ENCODE data around the gene LRRC42. TPM values are rescaled to one million over a fixed set of nuclear protein-coding genes. Genes with fewer than 3 reads are reported as not detected.
A peak's percentile ranks its signal among the peaks of the same experiment; 100 is the strongest.

The LRRC42 gene
- total and polyA plus RNA-seq, 10 of the 15 experiments (the other 5 are each of a cell fraction or from before 2014, with no cell fraction given), result 11.0 to 34.4 (median 23.0) TPM

- TF ChIP-seq NFYA (IDR thresholded peaks at IDR 0.05; ENCODE audit: borderline replicate concordance, low read depth, low read length) (no peak), FOXK2 (IDR thresholded peaks at IDR 0.05) (no peak), LARP7 (IDR thresholded peaks at IDR 0.05) (no peak), DPF2 (IDR thresholded peaks at IDR 0.05) (no peak; the same call in 1 of the 2 replicates), POU2F2 (IDR thresholded peaks at IDR 0.05; ENCODE audit: borderline replicate concordance, low read depth, low read length) (peak; percentile 70; the same call in 1 of the 3 replicates), EZH2 (IDR thresholded peaks at IDR 0.05; ENCODE audit: borderline replicate concordance, control insufficient read depth, low read depth, low read length) (no peak), KDM1A (IDR thresholded peaks at IDR 0.05; ENCODE audit: borderline replicate concordance) (no peak), BRCA1 (IDR thresholded peaks at IDR 0.05; ENCODE audit: low read depth, low read length) (no peak), E2F8 (IDR thresholded peaks at IDR 0.05; ENCODE audit: low read depth, partially characterized antibody) (no peak), ATF7 (IDR thresholded peaks at IDR 0.05; ENCODE audit: low read depth) (no peak), YY1 (IDR thresholded peaks at IDR 0.05; ENCODE audit: low read depth, low read length) (peak; percentile 52), HCFC1 (IDR thresholded peaks at IDR 0.05; ENCODE audit: low read length) (0 out of 2 replicates have a peak, but pooled peaks have one; percentile 32), ZNF24 (IDR thresholded peaks at IDR 0.05) (no peak), ZNF274 (IDR thresholded peaks at IDR 0.05; ENCODE audit: insufficient read depth, insufficient read length) (no peak), CBX5 (IDR thresholded peaks at IDR 0.05; ENCODE audit: low read depth) (no peak), IKZF2 (IDR thresholded peaks at IDR 0.05) (0 out of 4 replicates have a peak, but pooled peaks of 1 of the 2 experiments have one; percentile 7), HDAC6 (IDR thresholded peaks at IDR 0.05; ENCODE audit: unreplicated experiment) (no peak), STAT3 (IDR thresholded peaks at IDR 0.05; ENCODE audit: low read depth, low read length) (no peak)
- TF ChIP-seq, protein P1, sequence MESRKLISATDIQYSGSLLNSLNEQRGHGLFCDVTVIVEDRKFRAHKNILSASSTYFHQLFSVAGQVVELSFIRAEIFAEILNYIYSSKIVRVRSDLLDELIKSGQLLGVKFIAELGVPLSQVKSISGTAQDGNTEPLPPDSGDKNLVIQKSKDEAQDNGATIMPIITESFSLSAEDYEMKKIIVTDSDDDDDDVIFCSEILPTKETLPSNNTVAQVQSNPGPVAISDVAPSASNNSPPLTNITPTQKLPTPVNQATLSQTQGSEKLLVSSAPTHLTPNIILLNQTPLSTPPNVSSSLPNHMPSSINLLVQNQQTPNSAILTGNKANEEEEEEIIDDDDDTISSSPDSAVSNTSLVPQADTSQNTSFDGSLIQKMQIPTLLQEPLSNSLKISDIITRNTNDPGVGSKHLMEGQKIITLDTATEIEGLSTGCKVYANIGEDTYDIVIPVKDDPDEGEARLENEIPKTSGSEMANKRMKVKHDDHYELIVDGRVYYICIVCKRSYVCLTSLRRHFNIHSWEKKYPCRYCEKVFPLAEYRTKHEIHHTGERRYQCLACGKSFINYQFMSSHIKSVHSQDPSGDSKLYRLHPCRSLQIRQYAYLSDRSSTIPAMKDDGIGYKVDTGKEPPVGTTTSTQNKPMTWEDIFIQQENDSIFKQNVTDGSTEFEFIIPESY (IDR thresholded peaks at IDR 0.05), result no peak
- TF ChIP-seq, protein P2, sequence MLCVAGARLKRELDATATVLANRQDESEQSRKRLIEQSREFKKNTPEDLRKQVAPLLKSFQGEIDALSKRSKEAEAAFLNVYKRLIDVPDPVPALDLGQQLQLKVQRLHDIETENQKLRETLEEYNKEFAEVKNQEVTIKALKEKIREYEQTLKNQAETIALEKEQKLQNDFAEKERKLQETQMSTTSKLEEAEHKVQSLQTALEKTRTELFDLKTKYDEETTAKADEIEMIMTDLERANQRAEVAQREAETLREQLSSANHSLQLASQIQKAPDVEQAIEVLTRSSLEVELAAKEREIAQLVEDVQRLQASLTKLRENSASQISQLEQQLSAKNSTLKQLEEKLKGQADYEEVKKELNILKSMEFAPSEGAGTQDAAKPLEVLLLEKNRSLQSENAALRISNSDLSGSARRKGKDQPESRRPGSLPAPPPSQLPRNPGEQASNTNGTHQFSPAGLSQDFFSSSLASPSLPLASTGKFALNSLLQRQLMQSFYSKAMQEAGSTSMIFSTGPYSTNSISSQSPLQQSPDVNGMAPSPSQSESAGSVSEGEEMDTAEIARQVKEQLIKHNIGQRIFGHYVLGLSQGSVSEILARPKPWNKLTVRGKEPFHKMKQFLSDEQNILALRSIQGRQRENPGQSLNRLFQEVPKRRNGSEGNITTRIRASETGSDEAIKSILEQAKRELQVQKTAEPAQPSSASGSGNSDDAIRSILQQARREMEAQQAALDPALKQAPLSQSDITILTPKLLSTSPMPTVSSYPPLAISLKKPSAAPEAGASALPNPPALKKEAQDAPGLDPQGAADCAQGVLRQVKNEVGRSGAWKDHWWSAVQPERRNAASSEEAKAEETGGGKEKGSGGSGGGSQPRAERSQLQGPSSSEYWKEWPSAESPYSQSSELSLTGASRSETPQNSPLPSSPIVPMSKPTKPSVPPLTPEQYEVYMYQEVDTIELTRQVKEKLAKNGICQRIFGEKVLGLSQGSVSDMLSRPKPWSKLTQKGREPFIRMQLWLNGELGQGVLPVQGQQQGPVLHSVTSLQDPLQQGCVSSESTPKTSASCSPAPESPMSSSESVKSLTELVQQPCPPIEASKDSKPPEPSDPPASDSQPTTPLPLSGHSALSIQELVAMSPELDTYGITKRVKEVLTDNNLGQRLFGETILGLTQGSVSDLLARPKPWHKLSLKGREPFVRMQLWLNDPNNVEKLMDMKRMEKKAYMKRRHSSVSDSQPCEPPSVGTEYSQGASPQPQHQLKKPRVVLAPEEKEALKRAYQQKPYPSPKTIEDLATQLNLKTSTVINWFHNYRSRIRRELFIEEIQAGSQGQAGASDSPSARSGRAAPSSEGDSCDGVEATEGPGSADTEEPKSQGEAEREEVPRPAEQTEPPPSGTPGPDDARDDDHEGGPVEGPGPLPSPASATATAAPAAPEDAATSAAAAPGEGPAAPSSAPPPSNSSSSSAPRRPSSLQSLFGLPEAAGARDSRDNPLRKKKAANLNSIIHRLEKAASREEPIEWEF (IDR thresholded peaks at IDR 0.05; ENCODE audit: insufficient replicate concordance, low read depth, low read length), result no peak
Measured at GRCh38 chr1:53945433-53946251, 508 bp upstream of the LRRC42 start, which contains the start of gene IFT25 (continued).
